Hematopoietic multipotent progenitor cell treated with erythropoietin and hydrocortisone succinate and interleukin-3 and kit ligand, for 15 days (in vitro differentiated cells): Measurements from ENCODE around the gene HNRNPM.
A peak's percentile ranks its signal among the peaks of the same experiment; 100 is the strongest.
"Not testable (repeated sequence)": the region's sequence is repeated elsewhere in the genome, so short reads cannot be mapped to it uniquely, and the experiment has no call there.

Source experiments
- DNase-seq: peaks from one replicate; pipeline ENCODE4 v3.0.0-alpha.2; 2015; ENCODE audit warnings: low spot score

Gene HNRNPM

GRCh38 chr19:8444677-8445487 lies at the start of gene HNRNPM:
HNRNPM (plus strand) TSS chr19:8444975; CDS start chr19:8444999, 24 bp downstream.
- DNase-seq, result peak; percentile 98

GRCh38 chr19:8395621-8396082 lies 49.1 kb upstream of the HNRNPM start:
- no peak for DNase-seq

GRCh38 chr19:8396185-8396562 lies 48.6 kb upstream of the HNRNPM start:
- no peak for DNase-seq

GRCh38 chr19:8396563-8397203 lies 48.1 kb upstream of the HNRNPM start:
- peak; percentile 72 for DNase-seq

- no peak for DNase-seq
Measured at GRCh38 chr19:8397271-8397670, 47.5 kb upstream of the HNRNPM start.

GRCh38 chr19:8397746-8398310 lies 46.9 kb upstream of the HNRNPM start:
- no peak for DNase-seq

GRCh38 chr19:8398311-8398771 lies 46.4 kb upstream of the HNRNPM start:
- DNase-seq, result no peak

GRCh38 chr19:8399681-8400188 lies 45.0 kb upstream of the HNRNPM start:
- no peak for DNase-seq

- no peak for DNase-seq
Measured at GRCh38 chr19:8401981-8402411, 42.8 kb upstream of the HNRNPM start.

- DNase-seq, result no peak
Measured at GRCh38 chr19:8403098-8403819, 41.5 kb upstream of the HNRNPM start.

GRCh38 chr19:8403820-8404109 lies 41.0 kb upstream of the HNRNPM start:
- no peak for DNase-seq

GRCh38 chr19:8404391-8405151 lies 40.2 kb upstream of the HNRNPM start:
- DNase-seq, result no peak

GRCh38 chr19:8410718-8411117 lies 34.1 kb upstream of the HNRNPM start:
- not testable (repeated sequence) for DNase-seq

- DNase-seq, result peak; percentile 98
Measured at GRCh38 chr19:8412783-8413628, 31.8 kb upstream of the HNRNPM start, which contains the start of gene MARCHF2. MARCHF2 (plus strand) TSS chr19:8413305; CDS start chr19:8421841, 8,536 bp downstream.

- no peak for DNase-seq
Measured at GRCh38 chr19:8413629-8413995, 31.2 kb upstream of the HNRNPM start.

- DNase-seq, result no peak
Measured at GRCh38 chr19:8416796-8417195, 28.0 kb upstream of the HNRNPM start.

- no peak for DNase-seq
Measured at GRCh38 chr19:8421484-8422461, 23.0 kb upstream of the HNRNPM start.

- DNase-seq, result peak; percentile 75
Measured at GRCh38 chr19:8423817-8424223, 21.0 kb upstream of the HNRNPM start.

GRCh38 chr19:8425331-8425730 lies 19.4 kb upstream of the HNRNPM start:
- DNase-seq, result not testable (repeated sequence)
